Sigmoid colon (tissue), 4 donors: ENCODE measurements around the gene ELF2.
"Not testable (repeated sequence)": the region's sequence is repeated elsewhere in the genome, so short reads cannot be mapped to it uniquely, and the experiment has no call there.

Experiments
- CTCF ChIP-seq, 4 experiments: fragments of 450-650 bp in 3 of 4; fragments of 200-600 bp in 1 of 4; IDR thresholded peaks; one replicate each; pipeline ENCODE4 v1.5.1; 2016 to 2019; ENCODE audit warnings: antibody characterized with exemption in 4 of 4, mild to moderate bottlenecking in 3 of 4, moderate library complexity in 2 of 4
- EP300 ChIP-seq, 4 donors: sonication (generic); formaldehyde crosslinking; IDR thresholded peaks; one replicate each; pipeline ENCODE4 v1.6.1; 2017; ENCODE audit warnings: antibody characterized with exemption in 4 of 4
- POLR2A ChIP-seq, 2 donors: fragments of 450-650 bp; IDR thresholded peaks; one replicate each; pipeline ENCODE4 v1.6.1; 2016; ENCODE audit warnings: antibody characterized with exemption in 2 of 2, mild to moderate bottlenecking in 2 of 2, moderate library complexity in 2 of 2

DNA sequence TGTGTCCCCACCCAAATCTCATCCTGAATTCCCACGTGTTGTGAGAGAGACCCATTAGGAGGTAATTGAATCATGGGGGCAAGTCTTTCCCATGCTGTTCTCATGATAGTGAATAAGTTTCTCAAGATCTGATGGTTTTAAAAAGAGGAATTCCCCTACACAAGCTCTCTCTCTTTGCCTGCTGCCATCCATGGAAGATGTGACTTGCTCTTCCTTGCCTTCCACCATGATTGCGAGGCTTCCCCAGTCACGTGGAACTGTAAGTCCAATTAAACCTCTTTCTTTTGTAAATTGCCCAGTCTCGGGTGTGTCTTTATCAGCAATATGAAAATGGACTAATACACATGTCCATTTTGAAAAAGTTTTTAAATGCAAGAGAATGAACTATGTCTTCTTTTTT is 20.2 kb upstream of the ELF2 start:
- not testable (repeated sequence) for TF ChIP-seq CTCF, EP300, POLR2A (IDR thresholded peaks at IDR 0.05)
